HEK293 (cell line): ENCODE data around the gene CNPY1.

Source experiments
- YY1 ChIP-seq: fragments of 450-650 bp; formaldehyde crosslinking; IDR thresholded peaks from 2 replicates; pipeline ENCODE4 v1.5.1; 2018; ENCODE audit warnings: missing biosample characterization, missing genetic modification characterization
- ZNF701 ChIP-seq: fragments of 450-650 bp; formaldehyde crosslinking; IDR thresholded peaks from 2 replicates; pipeline ENCODE4 v1.5.1; 2016; ENCODE audit warnings: missing biosample characterization, missing genetic modification characterization
- ZNF776 ChIP-seq: fragments of 450-650 bp; formaldehyde crosslinking; IDR thresholded peaks from 2 replicates; pipeline ENCODE4 v1.5.0; 2017; ENCODE audit warnings: missing biosample characterization, missing genetic modification characterization, borderline replicate concordance
- TF ChIP-seq, protein P1 (sequence below): fragments of 450-650 bp; formaldehyde crosslinking; IDR thresholded peaks from 2 replicates; pipeline ENCODE4 v1.5.1; 2016; ENCODE audit warnings: missing biosample characterization, missing genetic modification characterization
- TF ChIP-seq, protein P2 (sequence below): fragments of 450-650 bp; IDR thresholded peaks from 2 replicates; pipeline ENCODE4 v1.5.1; 2018; ENCODE audit warnings: missing biosample characterization, mild to moderate bottlenecking, missing genetic modification characterization

DNA sequence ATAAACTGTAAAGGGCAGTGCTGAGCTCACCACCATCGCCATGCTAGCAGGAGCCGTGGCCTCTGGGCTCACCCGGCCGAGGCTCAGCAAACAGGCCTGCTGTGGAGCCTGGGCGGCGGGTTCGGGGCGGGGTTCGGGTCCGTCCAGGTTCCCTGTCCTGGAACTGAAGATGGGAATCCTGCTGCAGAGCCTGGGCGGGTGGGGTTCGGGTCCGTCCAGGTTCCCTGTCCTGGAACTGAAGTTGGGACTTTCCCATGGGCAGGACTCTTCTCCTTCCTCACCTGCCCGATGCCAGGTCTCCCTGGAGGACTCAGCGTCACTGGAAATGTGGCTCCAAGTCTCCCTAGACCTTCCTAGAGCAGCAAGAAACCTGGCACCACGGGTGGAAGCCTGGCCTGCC, 51.8 kb downstream of the CNPY1 start:
- TF ChIP-seq, protein P1, sequence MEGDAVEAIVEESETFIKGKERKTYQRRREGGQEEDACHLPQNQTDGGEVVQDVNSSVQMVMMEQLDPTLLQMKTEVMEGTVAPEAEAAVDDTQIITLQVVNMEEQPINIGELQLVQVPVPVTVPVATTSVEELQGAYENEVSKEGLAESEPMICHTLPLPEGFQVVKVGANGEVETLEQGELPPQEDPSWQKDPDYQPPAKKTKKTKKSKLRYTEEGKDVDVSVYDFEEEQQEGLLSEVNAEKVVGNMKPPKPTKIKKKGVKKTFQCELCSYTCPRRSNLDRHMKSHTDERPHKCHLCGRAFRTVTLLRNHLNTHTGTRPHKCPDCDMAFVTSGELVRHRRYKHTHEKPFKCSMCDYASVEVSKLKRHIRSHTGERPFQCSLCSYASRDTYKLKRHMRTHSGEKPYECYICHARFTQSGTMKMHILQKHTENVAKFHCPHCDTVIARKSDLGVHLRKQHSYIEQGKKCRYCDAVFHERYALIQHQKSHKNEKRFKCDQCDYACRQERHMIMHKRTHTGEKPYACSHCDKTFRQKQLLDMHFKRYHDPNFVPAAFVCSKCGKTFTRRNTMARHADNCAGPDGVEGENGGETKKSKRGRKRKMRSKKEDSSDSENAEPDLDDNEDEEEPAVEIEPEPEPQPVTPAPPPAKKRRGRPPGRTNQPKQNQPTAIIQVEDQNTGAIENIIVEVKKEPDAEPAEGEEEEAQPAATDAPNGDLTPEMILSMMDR (tag by site-specific recombination) = no peak
- TF ChIP-seq ZNF701 (no peak), ZNF776 (tag by site-specific recombination) (no peak), YY1 (no peak)
- TF ChIP-seq, protein P2, sequence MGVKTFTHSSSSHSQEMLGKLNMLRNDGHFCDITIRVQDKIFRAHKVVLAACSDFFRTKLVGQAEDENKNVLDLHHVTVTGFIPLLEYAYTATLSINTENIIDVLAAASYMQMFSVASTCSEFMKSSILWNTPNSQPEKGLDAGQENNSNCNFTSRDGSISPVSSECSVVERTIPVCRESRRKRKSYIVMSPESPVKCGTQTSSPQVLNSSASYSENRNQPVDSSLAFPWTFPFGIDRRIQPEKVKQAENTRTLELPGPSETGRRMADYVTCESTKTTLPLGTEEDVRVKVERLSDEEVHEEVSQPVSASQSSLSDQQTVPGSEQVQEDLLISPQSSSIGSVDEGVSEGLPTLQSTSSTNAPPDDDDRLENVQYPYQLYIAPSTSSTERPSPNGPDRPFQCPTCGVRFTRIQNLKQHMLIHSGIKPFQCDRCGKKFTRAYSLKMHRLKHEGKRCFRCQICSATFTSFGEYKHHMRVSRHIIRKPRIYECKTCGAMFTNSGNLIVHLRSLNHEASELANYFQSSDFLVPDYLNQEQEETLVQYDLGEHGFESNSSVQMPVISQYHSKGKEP (tag by site-specific recombination) = no peak
